Right renal cortex interstitium (tissue), 3 donors: ENCODE data around the gene EGFL6. TPM values are rescaled to one million over a fixed set of nuclear protein-coding genes. Genes with fewer than 3 reads are reported as not detected.
"Not testable (repeated sequence)": the region's sequence is repeated elsewhere in the genome, so short reads cannot be mapped to it uniquely, and the experiment has no call there.

ENCODE experiments used
- DNase-seq, 3 donors: peaks; one replicate each; pipeline ENCODE4 v3.0.0-alpha.2; 2013; ENCODE audit warnings: low read depth in 3 of 3, low spot score in 2 of 3
- polyA plus RNA-seq, 3 donors: library from polyadenylated mRNA; unstranded; fragments of 120-200 nt; gene quantifications; one replicate each; pipeline ENCODE4 v1.2.1, GENCODE V29; 2013; ENCODE audit not compliant: insufficient read length in 3 of 3

The EGFL6 gene
- polyA plus RNA-seq, 3 donors = 23.8 to 25.5 (median 25.2) TPM

GRCh38 chrX:13651150-13651549, 81.7 kb downstream of the EGFL6 start:
- DNase-seq = no peak

- DNase-seq = no peak
These were observed 82.9 kb downstream of the EGFL6 start for GRCh38 chrX:13652287-13652793.

- peak in 1 of 3 donors; percentile 85 for DNase-seq
These were observed 83.7 kb downstream of the EGFL6 start, which contains the start of gene TCEANC for GRCh38 chrX:13652850-13653693. Gene TCEANC, plus strand, starts transcription at chrX:13653141. Its CDS starts 9,368 bp downstream, at chrX:13662509.

GRCh38 chrX:13654116-13654515, 84.7 kb downstream of the EGFL6 start:
- DNase-seq = no peak

GRCh38 chrX:13655674-13656073, 86.3 kb downstream of the EGFL6 start:
- no peak for DNase-seq

GRCh38 chrX:13658602-13659001, 89.2 kb downstream of the EGFL6 start:
- no peak for DNase-seq

GRCh38 chrX:13659063-13659462, 89.7 kb downstream of the EGFL6 start:
- DNase-seq = no peak

- no peak for DNase-seq
These were observed 92.4 kb downstream of the EGFL6 start for GRCh38 chrX:13661735-13662288.

- no peak for DNase-seq
These were observed 93.0 kb downstream of the EGFL6 start for GRCh38 chrX:13662355-13662791.

GRCh38 chrX:13664020-13664419, 94.6 kb downstream of the EGFL6 start:
- no peak for DNase-seq

- no peak for DNase-seq
These were observed 97.4 kb downstream of the EGFL6 start for GRCh38 chrX:13666836-13667235.

- no peak for DNase-seq
These were observed 98.5 kb downstream of the EGFL6 start for GRCh38 chrX:13667919-13668318.

- no peak for DNase-seq
These were observed 99.9 kb downstream of the EGFL6 start for GRCh38 chrX:13669246-13669737.

GRCh38 chrX:13669755-13670154, 100.4 kb downstream of the EGFL6 start:
- not testable (repeated sequence) for DNase-seq

GRCh38 chrX:13670197-13670596, 100.8 kb downstream of the EGFL6 start:
- no peak for DNase-seq

GRCh38 chrX:13673016-13673415, 103.6 kb downstream of the EGFL6 start:
- DNase-seq = no peak

- DNase-seq = no peak
These were observed 107.5 kb downstream of the EGFL6 start for GRCh38 chrX:13676885-13677284.

- not testable (repeated sequence) for DNase-seq
These were observed 110.3 kb downstream of the EGFL6 start for GRCh38 chrX:13679700-13680099.

GRCh38 chrX:13681595-13681994, 112.2 kb downstream of the EGFL6 start:
- no peak for DNase-seq
